ENCODE data around the gene CARMIL1.

DNA sequence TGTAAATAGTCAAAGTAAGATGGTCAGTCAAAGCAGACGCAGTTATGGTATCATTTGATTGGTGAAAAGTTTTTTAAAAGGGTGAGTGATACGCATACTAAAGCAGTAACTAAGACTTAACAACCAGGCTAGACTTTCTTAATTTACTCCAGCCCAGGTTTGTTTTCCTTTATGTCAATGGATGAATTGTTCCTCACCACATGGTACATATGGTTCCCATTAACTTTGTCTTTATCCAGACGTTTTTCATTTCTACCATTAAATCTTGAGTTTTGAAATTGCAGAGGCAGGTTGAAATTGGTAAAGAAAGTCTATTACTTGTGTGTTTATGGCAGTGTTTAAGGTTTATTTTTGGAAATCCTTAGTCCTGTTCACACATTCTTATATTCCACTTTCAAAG, 274.3 kb downstream of the CARMIL1 start:
- TF ChIP-seq, protein P1, sequence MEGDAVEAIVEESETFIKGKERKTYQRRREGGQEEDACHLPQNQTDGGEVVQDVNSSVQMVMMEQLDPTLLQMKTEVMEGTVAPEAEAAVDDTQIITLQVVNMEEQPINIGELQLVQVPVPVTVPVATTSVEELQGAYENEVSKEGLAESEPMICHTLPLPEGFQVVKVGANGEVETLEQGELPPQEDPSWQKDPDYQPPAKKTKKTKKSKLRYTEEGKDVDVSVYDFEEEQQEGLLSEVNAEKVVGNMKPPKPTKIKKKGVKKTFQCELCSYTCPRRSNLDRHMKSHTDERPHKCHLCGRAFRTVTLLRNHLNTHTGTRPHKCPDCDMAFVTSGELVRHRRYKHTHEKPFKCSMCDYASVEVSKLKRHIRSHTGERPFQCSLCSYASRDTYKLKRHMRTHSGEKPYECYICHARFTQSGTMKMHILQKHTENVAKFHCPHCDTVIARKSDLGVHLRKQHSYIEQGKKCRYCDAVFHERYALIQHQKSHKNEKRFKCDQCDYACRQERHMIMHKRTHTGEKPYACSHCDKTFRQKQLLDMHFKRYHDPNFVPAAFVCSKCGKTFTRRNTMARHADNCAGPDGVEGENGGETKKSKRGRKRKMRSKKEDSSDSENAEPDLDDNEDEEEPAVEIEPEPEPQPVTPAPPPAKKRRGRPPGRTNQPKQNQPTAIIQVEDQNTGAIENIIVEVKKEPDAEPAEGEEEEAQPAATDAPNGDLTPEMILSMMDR (IDR thresholded peaks at IDR 0.05): no peak
- TF ChIP-seq POLR2A (IDR thresholded peaks at IDR 0.05): no peak
